Stimulated activated CD4-positive, alpha-beta T cell treated with anti-CD3 and anti-CD28 coated beads, TNF-alpha, amount 100 ng/mL, for 4 hours (primary cell): ENCODE data around the gene TEX14.

Experiments
- DNase-seq, 3 experiments: peaks; one replicate each; pipeline ENCODE4 v3.0.0-alpha.2; 2020; ENCODE audit warnings: low read depth in 3 of 3

TEX14 gene

GRCh38 chr17:58648236-58648635 is 43.6 kb downstream of the TEX14 start:
- no peak for DNase-seq

GRCh38 chr17:58643147-58643546 is 48.7 kb downstream of the TEX14 start:
- no peak for DNase-seq

- no peak for DNase-seq
Observed at GRCh38 chr17:58641887-58642311, 49.9 kb downstream of the TEX14 start.

GRCh38 chr17:58640202-58640601 is 51.6 kb downstream of the TEX14 start:
- DNase-seq: no peak

- no peak for DNase-seq
Observed at GRCh38 chr17:58639681-58640080, 52.2 kb downstream of the TEX14 start.

GRCh38 chr17:58637011-58637570 is 54.8 kb downstream of the TEX14 start:
- no peak for DNase-seq

- no peak for DNase-seq
Observed at GRCh38 chr17:58632324-58633314, 59.2 kb downstream of the TEX14 start.

- DNase-seq: peak; percentile 80 to 89 (median 85)
Observed at GRCh38 chr17:58631523-58632323, 60.1 kb downstream of the TEX14 start.

GRCh38 chr17:58630883-58631522 is 60.8 kb downstream of the TEX14 start:
- DNase-seq: no peak

- no peak for DNase-seq
Observed at GRCh38 chr17:58626905-58627304, 64.9 kb downstream of the TEX14 start.

- DNase-seq: no peak
Observed at GRCh38 chr17:58624751-58625150, 67.1 kb downstream of the TEX14 start.

GRCh38 chr17:58621174-58621573 is 70.7 kb downstream of the TEX14 start:
- DNase-seq: no peak

- DNase-seq: no peak
Observed at GRCh38 chr17:58618336-58618735, 73.5 kb downstream of the TEX14 start.

- no peak for DNase-seq
Observed at GRCh38 chr17:58617563-58617962, 74.3 kb downstream of the TEX14 start.

- DNase-seq: no peak
Observed at GRCh38 chr17:58615768-58616659, 75.8 kb downstream of the TEX14 start.

- no peak for DNase-seq
Observed at GRCh38 chr17:58614859-58615459, 76.9 kb downstream of the TEX14 start.

GRCh38 chr17:58611331-58611730 is 80.5 kb downstream of the TEX14 start:
- no peak for DNase-seq

- DNase-seq: no peak
Observed at GRCh38 chr17:58606934-58607333, 84.9 kb downstream of the TEX14 start.

GRCh38 chr17:58605986-58606385 is 85.9 kb downstream of the TEX14 start:
- DNase-seq: no peak

GRCh38 chr17:58605470-58605869 is 86.4 kb downstream of the TEX14 start:
- DNase-seq: no peak
